HG03045 (cell line): ENCODE data around the gene MED20.

ENCODE experiments used
- ATAC-seq: cut with Tn5 transposase; IDR thresholded peaks from one replicate; pipeline ENCODE4 v1.9.1; 2021; ENCODE audit warnings: mild to moderate bottlenecking, moderate library complexity; ENCODE audit not compliant: unreplicated experiment

Gene MED20

DNA sequence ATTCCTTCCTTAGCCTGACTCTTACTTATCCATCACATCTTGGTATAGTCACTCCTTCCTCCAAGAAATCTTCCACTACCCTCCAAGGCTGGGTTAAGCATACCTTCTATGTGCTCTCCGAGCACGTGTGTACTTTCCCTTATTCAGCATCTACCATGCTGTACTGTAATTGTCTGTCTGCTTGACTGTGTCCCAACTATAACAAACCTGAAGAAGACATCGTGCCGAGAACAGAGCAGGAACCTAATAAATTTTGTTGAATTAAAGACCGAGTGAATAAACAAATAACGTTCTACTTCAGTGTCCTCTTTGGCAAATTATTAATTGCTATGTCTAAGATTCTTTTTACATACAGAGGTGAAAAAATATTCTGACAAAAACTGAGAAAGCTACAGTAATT is 61.6 kb downstream of the MED20 start:
- ATAC-seq: no peak

DNA sequence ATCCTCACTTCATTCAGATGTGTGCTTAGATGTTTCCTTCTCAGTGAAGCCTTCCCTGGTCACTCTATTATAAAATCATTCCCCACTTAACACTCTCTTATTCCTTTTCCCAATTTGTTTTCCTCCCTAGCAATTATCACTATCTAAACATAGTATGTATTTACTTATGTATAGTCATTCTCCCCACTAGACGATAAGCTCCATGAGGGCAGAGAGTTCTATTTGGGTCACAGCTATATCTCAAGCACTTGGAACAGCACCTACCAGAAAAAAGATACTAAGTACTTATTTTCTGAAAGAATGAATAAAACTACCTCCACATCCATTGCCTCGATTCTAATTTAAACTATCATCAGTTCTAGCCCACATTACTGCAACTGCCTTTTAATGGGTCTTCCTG is 62.2 kb downstream of the MED20 start:
- no peak for ATAC-seq
